Epidermal melanocyte (primary cell): ENCODE results near the gene ARL4D.
"Not testable (repeated sequence)": the region's sequence is repeated elsewhere in the genome, so short reads cannot be mapped to it uniquely, and the experiment has no call there.

Experiments
- DNase-seq: peaks from one replicate; pipeline ENCODE4 v3.0.0; 2011; ENCODE audit warnings: low spot score; ENCODE audit not compliant: insufficient read length

ARL4D gene

DNA sequence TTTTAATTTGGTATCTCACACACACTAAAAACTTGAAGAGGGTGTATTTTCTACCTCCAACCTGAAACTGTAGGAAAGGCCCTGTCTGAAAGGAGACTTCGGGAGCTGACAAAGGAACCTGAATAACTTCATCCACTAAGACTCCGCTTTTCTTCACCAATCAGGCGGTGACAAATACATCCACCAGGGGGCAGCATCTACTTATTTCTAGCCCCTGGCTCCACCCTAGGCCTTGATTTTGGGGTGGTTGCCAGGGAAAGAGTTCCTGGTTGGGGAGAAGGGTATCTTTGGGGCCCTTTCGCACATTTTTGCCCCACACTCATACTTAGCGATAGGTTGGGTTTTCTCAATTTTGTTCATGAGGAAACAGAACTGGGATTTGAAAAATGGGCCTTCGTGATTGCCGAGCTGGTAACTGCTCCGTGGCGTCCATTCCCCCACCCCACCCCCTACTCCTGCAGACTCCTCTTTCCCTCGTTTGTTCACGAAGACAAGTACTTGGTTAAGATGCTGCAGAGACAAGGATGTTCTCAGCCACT is 4.8 kb upstream of the ARL4D start:
- peak; percentile 79 for DNase-seq

DNA sequence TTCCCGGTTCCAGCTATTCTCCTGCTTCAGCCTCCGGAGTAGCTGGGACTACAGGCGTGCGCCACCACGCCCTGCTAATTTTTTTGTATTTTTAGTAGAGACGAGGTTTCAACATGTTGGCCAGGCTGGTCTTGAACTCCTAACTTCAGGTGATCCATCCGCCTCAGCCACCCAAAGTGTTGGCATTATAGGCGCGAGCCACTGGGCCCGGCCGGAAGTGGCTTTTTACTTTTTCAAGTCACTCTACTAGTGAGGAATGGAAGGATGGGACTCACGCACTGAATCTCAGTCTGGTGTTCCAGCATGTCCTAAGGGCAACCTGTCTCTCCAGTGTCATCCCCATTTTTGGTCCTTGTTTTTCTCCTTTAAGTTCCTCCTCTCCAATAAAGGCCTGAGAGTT is 4.1 kb upstream of the ARL4D start:
- DNase-seq: not testable (repeated sequence)

DNA sequence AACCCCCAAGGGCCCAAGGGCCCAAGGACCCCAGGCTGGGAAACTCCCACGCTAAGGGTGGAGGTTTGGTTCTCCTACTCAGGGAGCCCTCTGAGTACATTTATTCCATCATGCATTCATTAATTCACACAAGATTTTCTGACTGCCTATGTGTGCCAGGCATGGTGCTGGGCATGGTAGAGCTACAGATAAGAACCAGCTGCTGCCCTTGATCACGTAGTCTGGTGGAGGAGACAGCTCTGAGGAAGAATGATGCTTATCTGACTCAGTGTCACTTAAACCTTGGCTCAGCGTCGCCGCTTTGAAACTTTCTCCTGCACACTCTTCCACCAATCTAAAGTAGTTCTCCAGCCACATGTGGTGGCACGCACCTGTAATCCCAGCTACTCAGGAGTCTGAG is 3.6 kb upstream of the ARL4D start:
- DNase-seq: no peak

DNA sequence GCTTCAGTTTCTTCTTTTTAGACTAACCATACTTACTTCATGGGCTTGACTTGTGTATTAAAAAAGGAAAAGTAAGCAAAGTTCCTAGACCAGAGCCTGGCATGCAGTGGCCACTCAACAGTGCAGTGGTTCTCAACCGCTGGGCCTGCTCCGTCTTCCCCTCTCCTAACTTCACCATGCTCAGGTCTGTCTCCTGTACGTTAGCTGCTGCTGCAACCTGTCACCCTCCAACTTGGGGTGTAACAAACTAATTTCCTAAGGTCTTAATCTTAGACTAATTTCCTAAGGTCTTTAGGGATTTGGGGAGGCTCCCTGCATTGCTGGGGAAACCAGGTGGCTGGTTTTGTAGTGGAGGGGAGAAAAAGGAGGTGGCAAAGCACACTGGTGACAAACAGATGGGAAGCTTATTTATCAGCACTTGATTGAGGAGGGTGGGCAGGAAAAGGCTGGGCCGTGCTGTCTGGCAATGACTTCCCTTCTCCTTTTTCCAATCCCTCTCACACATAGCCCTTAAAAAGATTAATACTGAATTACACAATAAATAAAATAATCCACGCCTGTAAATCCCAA is 2.2 kb upstream of the ARL4D start:
- no peak for DNase-seq

DNA sequence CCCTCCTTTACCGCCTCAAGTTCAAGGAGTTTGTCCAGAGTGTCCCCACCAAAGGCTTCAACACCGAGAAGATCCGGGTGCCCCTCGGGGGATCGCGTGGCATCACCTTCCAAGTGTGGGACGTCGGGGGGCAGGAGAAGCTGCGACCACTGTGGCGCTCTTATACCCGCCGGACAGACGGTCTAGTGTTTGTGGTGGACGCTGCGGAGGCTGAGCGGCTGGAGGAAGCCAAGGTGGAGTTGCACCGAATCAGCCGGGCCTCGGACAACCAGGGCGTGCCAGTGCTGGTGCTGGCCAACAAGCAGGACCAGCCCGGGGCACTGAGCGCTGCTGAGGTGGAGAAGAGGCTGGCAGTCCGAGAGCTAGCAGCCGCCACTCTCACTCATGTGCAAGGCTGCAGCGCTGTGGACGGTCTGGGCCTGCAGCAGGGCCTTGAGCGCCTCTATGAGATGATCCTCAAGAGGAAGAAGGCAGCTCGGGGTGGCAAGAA is 1.1 kb downstream of the ARL4D start:
- no peak for DNase-seq

DNA sequence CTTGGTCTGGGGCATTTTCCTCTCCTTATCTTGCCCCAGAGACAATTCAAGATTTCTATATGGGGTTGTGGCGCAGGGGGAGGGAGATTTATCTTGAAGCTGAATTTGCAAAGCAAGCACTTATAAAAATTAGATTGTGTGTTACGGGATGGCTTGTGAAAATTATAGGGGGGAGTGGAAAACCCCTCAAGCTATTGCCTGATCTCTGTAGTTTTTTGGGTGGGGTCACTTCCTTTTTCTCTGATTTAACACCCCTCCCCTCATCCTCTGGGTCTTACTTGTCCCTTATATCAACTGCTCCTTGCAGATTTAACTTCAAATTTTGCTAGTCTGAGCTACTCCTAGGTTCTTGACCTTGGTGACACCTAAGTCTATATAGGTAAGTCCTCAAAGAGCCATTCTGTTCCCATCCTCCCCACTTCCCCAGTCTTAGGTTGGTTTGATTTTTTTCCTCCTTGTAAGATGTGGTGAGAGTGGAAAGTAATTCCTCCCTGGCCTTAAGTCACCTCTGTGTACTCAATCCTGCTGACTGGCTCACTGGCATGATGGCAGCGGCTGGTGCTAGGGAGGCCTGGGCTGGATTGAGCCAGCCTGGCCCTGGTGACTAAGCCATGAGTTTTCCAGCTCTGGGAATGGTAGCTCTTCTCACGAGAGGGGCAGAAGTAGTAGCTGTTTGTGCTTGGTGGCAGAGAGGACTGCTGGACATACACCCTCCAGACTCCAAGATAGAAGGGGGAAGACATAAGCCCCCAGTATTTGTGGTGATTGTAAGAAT is 2.3 kb downstream of the ARL4D start:
- peak; percentile 60 for DNase-seq

DNA sequence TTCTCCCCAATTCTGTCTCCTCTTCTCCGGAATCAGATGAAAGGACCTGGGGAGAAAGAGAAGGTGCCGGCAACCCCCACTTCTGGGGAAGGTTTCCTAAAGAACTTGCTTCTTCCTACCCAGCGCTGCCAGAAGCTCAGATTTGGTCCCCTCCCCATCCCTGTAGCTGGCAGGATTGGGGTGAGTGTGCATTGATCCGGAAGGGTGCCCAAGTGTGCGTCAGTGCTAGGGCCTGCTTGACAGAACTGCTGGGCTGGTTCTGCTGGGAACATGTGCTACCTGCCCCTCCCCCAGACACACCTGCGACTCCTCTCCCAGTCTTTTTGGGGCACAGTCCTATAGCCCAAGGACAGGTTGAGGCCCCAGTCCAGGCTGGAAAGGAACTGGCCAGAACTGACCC is 3.3 kb downstream of the ARL4D start:
- DNase-seq: no peak

DNA sequence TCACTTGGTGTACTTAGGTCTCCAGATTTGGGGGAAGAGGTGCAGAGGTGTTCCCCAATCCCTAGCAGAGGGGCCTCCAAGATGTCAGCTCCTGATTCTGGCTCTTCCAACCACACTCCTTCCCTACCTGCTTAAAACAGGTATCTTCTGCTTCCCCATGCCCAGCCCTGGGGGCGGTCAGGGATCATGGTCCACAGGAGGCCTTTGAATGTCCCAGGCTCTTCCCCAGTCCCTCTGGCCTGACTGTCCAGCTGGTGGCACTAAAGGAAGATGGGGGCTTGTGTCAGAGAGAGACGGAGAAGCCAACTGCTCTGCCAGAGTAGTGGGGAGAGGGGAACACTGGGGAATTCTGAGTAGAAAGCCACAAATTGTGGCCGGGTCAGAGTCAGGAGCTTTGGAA is 3.8 kb downstream of the ARL4D start:
- DNase-seq: no peak

DNA sequence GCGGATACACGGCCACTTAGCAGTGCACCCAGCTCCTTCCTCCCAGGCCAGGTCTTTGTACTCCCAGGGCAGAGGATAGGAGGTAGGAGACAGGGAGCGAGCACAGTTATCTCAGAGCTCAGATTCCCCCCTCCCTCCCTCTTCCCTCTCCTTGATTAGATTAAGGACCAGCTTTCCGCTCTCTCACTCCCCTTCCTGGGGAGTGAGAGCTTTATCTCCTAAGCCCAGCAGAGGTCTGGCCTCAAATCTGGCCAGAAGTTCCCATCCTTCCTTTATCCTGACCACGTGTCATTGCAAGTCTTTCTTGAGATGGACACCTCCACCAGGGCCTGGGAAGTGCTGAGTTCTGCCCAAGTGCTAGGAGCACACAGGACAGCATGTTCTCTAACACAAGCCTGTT is 5.1 kb downstream of the ARL4D start:
- no peak for DNase-seq

DNA sequence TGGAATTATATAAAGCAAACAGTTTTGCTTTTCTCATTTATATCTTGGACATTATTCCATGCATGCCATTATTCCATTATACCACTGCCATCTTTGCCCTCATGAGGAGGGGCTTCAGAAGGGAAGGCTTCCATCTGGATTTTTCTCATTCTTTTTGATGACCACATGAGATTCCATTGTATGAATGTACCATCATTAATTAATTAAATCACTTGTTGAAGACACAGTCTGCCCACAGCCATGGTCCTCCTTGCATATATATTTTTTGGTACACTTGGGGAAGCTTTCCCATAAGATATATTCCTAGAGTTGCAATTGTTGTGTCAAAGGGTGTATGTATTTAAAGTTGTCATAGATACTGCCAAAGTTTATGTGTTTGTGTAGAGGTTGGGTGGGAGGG is 7.1 kb downstream of the ARL4D start:
- no peak for DNase-seq

DNA sequence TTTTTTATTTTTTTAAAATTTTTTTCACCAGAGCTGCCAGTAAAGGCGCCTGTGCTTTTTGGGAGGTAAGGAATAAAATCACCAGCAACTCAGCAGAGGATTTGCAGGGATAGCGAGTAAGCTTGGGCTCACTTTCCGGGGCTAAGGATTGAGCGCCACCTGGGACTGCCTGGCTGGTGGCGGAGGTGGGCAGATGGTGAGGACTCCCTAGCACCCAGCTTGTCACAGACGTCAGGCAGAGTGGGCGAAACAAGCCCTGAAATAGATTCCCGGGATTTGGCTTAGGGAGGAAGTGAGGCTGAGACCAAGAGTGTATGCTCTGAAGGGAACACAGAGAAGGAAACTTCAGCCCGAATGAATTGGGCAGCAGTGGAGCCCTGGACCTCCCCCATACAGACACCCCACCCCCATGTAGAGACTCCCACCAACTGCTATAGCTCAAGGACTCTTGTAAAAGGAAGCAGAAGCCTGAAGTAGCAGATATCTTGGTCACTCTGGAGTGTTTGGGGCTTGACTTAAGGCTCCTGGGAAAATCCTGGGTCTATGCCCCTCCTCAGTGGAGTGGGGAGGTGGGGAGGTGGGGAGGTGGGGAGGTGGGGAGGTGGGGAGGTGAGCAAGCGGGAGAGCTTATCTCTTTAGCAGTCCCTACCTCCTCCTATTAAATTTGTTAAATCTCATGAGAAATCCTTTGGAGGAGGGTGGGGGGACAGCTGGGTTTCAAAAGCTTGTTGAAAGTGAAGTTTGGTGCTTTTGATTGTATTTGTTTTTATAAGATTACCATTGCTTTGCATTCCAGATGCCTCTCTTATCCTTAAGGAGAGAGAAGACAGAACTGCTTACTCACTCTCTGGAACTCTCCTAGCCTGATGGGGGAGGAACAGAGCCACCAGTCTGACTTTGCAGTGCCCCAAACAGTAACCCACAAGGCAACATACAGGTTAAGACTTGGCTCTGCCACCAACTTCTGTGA is 8.2 kb downstream of the ARL4D start:
- no peak for DNase-seq

DNA sequence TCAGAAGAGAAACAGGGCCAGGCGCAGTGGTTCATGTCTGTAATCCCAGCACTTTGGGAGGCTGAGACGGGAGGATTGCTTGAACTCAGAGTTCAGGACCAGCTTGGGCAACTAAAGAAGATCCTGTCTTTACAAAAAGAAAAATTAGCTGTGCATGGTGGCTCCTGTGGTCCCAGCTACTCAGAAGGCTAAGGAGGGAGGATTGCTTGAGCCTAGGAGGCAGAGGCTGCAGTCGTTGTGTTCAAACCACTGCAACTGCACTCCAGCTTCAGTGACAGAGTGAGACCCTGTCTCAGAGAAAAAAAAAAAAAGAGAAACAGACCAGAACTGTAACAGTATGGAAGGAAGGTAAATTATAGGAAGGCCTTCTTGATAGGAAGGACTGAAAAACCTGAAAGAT is 10.3 kb downstream of the ARL4D start:
- no peak for DNase-seq

DNA sequence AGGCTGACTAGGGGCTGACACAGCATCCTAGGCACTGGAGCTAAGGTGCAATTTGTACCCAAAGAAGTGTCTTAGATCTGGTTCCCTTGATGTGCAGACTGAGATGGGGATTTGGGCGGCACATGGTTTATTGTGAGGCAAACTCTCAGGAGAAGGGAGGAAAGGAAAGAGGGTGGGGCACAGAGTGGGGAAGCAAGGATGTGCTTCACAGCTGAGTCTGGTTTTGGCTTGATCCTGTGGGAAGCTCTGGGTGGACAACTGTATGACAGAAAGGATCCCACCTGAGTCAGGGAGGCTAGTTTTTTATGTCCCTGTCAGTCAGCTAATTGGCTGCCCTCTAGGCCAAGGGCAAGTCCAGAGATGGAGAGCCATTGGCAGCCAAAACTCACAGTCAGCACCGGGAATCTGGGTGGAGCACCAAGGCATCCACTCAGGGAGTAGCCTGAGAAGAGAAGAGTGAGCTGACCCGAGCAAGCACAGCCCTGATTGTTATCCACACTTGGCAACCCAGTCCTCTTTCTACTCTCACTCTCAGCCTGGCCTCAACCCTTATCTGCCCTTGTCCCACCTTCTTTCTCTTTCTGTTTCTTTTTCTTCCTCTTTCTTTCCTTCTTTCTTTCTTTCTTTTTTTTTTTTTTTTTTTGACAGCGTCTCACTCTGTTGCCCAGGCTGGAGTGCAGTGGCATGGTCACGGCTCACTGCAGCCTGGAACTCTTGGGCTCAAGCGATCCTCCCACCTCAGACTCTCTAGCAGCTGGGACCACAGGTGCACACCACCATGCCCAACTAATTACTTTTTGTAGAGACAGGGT is 12.0 kb downstream of the ARL4D start:
- DNase-seq: no peak

DNA sequence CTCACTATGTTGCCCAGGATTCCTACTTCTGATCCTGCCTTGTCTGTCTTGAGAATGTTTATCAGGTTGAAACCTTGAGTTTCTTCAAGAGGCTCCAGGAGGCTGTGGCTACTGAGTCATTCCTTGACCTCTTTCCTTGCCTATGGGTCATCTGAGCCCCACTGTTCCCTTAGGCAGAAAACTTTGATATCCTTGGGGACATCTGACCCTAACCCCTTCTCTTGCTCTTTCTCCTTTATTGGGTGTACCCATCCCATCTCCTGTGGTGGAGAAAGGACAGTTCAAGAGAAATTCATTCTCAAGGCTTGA is 12.5 kb downstream of the ARL4D start:
- no peak for DNase-seq

DNA sequence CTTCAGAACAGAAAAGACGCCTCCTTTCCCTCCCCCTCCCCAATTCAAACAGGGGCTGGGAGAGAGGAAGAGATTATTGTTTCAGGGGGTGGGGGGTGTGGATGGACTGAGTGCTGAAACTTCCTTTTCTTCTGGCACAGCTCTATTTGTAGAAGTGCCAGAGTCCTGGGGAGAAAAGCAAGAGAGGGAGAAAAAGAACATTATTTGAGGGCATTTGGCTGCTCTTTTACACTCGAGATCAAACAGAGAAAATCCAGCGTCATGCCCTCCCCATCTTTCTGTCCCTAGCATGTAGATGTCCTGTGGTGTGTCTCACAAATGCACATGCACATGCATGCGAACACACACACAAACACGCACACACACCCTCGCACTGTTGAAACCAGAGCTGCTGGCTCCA is 13.0 kb downstream of the ARL4D start:
- DNase-seq: no peak

DNA sequence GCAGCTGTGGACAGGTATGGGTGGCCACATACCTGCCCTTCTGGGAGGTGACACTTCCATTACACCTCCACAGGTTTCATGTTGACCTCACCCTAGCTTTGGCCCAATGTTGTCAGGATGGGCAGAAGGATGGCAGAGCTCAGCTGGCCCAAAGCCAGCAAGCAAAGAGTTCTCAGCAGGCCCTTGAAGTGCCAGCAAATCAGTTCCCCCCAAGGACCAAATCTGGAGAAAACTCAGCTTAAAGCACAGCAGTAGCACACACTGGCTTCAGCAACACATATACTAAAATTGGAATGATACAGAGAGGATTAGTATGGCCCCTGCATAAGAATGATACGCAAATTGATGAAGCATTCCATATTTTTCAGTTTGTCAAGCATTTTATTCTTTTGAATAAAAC is 13.4 kb downstream of the ARL4D start:
- DNase-seq: no peak

DNA sequence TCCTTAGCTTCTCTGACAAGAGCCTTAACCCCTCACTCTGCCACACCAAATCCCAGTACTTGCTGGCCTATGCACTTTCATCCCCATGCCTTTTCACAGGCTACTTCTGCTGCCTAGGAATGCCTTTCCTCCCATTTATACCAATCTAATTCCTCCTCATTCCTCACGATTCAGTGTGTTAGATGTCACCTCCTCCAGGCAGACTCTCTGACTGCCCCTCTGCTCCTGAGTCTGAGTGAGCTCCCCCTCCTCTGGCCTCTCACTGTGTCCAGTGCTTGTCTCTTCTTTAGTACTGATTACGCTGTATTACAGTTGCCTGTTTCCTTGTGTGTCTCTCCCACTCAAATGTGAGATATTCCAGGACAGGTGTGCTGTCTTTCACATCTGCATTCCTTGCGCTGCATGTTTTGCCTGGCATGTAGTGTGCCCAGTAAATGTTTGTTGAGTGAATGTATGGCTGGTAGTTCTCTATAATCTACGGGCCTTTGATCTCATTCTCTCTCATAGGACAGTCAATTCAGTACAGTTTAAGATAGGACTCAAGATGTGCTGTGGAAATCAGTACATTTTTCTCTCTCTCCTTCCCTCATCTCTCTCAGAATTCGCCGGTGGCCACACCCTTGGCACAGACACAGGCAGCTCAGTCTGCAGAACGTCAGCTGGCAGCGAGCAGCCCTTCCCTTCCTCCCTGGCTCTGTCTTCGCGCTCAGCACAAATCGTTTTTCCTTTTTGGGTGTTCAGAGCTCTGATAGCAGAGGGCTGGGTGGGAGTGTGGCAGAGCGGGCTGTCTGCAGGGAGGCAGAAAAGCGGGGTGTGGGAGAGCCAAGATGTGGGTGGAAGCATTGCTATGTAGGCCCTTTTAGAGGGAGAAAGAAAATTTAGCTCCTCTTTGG is 18.5 kb downstream of the ARL4D start:
- no peak for DNase-seq

DNA sequence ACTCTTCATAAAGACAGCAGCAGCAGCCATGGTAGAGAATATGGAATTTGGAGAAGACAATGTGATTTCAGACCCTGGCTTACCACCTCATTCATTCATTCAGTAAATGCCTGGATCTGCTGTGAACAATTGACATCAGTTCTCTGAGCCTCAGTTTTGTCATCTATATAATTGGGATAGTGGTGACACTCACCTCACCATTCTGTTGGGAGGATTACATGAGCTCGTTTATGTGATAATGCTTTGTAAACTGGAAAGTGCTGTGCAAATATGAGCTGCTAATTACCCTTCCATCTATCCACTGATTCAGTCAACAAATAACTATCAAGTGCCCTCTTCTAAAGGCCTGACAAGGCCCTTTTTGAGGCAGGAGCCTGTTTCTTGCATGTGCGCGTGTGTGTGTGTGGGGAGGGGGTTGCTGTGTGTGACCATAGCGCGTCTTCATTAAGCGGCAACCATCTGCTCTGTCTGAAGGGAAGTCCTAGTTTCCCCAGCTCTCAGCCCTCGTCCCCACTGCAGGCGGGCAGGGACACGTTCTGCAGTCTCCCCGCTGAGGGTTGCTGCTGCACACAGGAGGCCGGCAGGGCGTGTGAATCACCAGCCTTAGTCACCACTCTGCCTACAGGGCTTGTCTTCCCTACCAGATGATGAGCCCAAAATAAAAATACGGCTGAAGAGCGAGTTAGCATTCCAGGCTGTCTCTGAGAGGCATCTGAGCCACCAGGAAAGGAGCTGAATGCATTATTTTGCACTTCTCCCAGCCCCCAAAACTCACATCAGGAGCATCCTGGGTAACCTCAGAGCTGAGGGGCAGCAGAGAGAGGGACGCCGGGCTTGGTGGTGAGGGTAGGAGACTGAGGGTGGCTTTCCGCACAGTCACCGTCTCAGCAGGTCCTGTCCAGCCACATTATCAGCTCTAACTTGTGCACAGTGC is 19.9 kb downstream of the ARL4D start:
- DNase-seq: peak; percentile 64

DNA sequence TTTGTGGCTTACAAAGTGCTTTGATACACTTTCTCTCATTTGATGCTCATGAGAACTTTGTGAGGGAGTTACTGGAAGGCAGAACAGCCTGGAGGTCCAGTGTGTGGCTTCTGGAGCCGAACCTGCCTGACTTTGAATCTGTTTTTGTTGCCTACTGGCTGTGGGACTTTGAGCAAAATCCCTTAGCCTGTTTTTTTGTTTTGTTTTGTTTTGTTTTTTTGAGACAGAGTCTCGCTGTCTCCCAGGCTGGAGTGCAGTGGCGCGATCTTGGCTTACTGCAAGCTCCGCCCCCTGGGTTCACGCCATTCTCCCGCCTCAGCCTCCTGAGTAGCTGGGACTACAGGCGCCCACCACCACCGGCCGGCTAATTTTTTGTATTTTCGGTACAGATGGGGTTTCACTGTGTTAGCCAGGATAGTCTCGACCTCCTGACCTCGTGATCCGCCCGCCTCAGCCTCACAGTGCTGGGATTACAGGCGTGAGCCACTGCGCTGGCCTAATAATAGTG is 20.6 kb downstream of the ARL4D start:
- not testable (repeated sequence) for DNase-seq
